H9 (cell line): ENCODE data around the gene PTPN21. TPM values are rescaled to one million over a fixed set of nuclear protein-coding genes. Genes with fewer than 3 reads are reported as not detected.

Experiments
- DNase-seq: peaks from one replicate; pipeline ENCODE4 v3.0.0-alpha.2; 2017
- H2AFZ ChIP-seq: one replicate; pipeline ENCODE4 v1.6.1; 2013; ENCODE audit warnings: mild to moderate bottlenecking, low read length, control low read depth, moderate library complexity
- H2AK5ac ChIP-seq: 2 replicates; pipeline ENCODE4 v1.6.1; 2013; ENCODE audit warnings: low read length, control low read depth, mixed read lengths; ENCODE audit not compliant: insufficient read length
- H2BK120ac ChIP-seq: one replicate; pipeline ENCODE4 v1.6.1; 2013; ENCODE audit warnings: low read depth, mild to moderate bottlenecking, low read length, control low read depth, inconsistent platforms; ENCODE audit not compliant: poor library complexity, severe bottlenecking
- H2BK12ac ChIP-seq: 2 replicates; pipeline ENCODE4 v1.6.1; 2013; ENCODE audit warnings: low read length, control low read depth, mixed read lengths, low read depth; ENCODE audit not compliant: insufficient read length
- H2BK15ac ChIP-seq: 2 replicates; pipeline ENCODE4 v1.6.1; 2013; ENCODE audit warnings: low read depth, low read length, control low read depth
- H2BK20ac ChIP-seq: one replicate; pipeline ENCODE4 v1.6.1; 2013; ENCODE audit warnings: low read depth, mild to moderate bottlenecking, low read length, control low read depth, inconsistent platforms; ENCODE audit not compliant: poor library complexity, severe bottlenecking
- H2BK5ac ChIP-seq: 2 replicates; pipeline ENCODE4 v1.6.1; 2013; ENCODE audit warnings: low read length, control low read depth, mixed read lengths; ENCODE audit not compliant: insufficient read length
- H3K14ac ChIP-seq: 2 replicates; pipeline ENCODE4 v1.6.1; 2013; ENCODE audit warnings: low read length, control low read depth; ENCODE audit not compliant: insufficient read depth
- H3K18ac ChIP-seq: 2 replicates; pipeline ENCODE4 v1.6.1; 2013; ENCODE audit warnings: low read depth, mild to moderate bottlenecking, mixed read lengths, low read length, control low read depth; ENCODE audit not compliant: insufficient read length
- H3K23ac ChIP-seq: 2 replicates; pipeline ENCODE4 v1.6.1; 2013; ENCODE audit warnings: low read length, control low read depth, mixed read lengths, low read depth; ENCODE audit not compliant: insufficient read length
- H3K23me2 ChIP-seq: 2 replicates; pipeline ENCODE4 v1.6.1; 2013; ENCODE audit warnings: low read depth, mild to moderate bottlenecking, mixed read lengths, low read length, control low read depth; ENCODE audit not compliant: insufficient read length, poor library complexity, severe bottlenecking
- H3K27ac ChIP-seq: 2 replicates; pipeline ENCODE4 v1.5.1; 2013; ENCODE audit warnings: low read length, control low read depth, mixed read lengths, low read depth; ENCODE audit not compliant: insufficient read length
- H3K27me3 ChIP-seq: 2 replicates; pipeline ENCODE4 v1.6.1; 2013; ENCODE audit warnings: low read length, control low read depth, inconsistent platforms; ENCODE audit not compliant: insufficient read depth
- H3K4ac ChIP-seq: 2 replicates; pipeline ENCODE4 v1.6.1; 2013; ENCODE audit warnings: low read depth, mild to moderate bottlenecking, control low read depth, inconsistent platforms, low read length, moderate library complexity
- H3K4me1 ChIP-seq: 2 replicates; pipeline ENCODE4 v1.6.1; 2013; ENCODE audit warnings: low read length, control low read depth, inconsistent platforms; ENCODE audit not compliant: insufficient read depth
- H3K4me2 ChIP-seq: 2 replicates; pipeline ENCODE4 v1.6.1; 2013; ENCODE audit warnings: low read length, control low read depth, mixed read lengths; ENCODE audit not compliant: insufficient read length, insufficient read depth
- H3K56ac ChIP-seq: 2 replicates; pipeline ENCODE4 v1.6.1; 2013; ENCODE audit warnings: low read depth, mild to moderate bottlenecking, mixed read lengths, low read length, control low read depth; ENCODE audit not compliant: insufficient read length
- H3K79me1 ChIP-seq: 2 replicates; pipeline ENCODE4 v1.6.1; 2013; ENCODE audit warnings: low read depth, mild to moderate bottlenecking, moderate library complexity, low read length, control low read depth, inconsistent platforms; ENCODE audit not compliant: insufficient read depth, poor library complexity, severe bottlenecking
- H3K79me2 ChIP-seq: 2 replicates; pipeline ENCODE4 v1.6.1; 2013; ENCODE audit warnings: low read length, control low read depth, inconsistent platforms; ENCODE audit not compliant: insufficient read depth
- H3K9ac ChIP-seq: 2 replicates; pipeline ENCODE4 v1.6.1; 2013; ENCODE audit warnings: low read length, control low read depth, mixed read lengths; ENCODE audit not compliant: insufficient read length; ENCODE audit errors: extremely low read depth
- H3K9me3 ChIP-seq: one replicate; pipeline ENCODE4 v1.6.1; 2013; ENCODE audit warnings: low read depth, low read length, inconsistent platforms; ENCODE audit not compliant: control insufficient read depth
- H3T11ph ChIP-seq: one replicate; pipeline ENCODE4 v1.6.1; 2013; ENCODE audit warnings: mild to moderate bottlenecking, low read length, control low read depth, inconsistent platforms
- H4K20me1 ChIP-seq: one replicate; pipeline ENCODE4 v1.6.1; 2013; ENCODE audit not compliant: control insufficient read depth, insufficient read length, insufficient read depth
- H4K5ac ChIP-seq: 2 replicates; pipeline ENCODE4 v1.6.1; 2013; ENCODE audit warnings: low read depth, mild to moderate bottlenecking, mixed read lengths, low read length, control low read depth; ENCODE audit not compliant: insufficient read length
- H4K8ac ChIP-seq: replicated peaks from 2 replicates; pipeline ENCODE4 v1.6.1; 2013; ENCODE audit warnings: low read length, control low read depth, mixed read lengths, low read depth; ENCODE audit not compliant: insufficient read length
- H4K91ac ChIP-seq: 2 replicates; pipeline ENCODE4 v1.6.1; 2013; ENCODE audit warnings: low read depth, mild to moderate bottlenecking, moderate library complexity, mixed read lengths, low read length, control low read depth; ENCODE audit not compliant: insufficient read length
- H3K27ac Mint-ChIP-seq, 3 experiments: 2 replicates in 2 of 3; 3 replicates in 1 of 3; pipeline ENCODE4 v1.8.0; 2020 to 2021; ENCODE audit warnings: mixed read lengths in 3 of 3, mild to moderate bottlenecking in 1 of 3, moderate library complexity in 1 of 3
- H3K27me3 Mint-ChIP-seq: 2 replicates; pipeline ENCODE4 v1.8.0; 2021; ENCODE audit warnings: low read depth, mild to moderate bottlenecking, moderate library complexity, mixed read lengths
- H3K36me3 Mint-ChIP-seq, 3 experiments: 2 replicates in 2 of 3; 3 replicates in 1 of 3; pipeline ENCODE4 v1.8.0; 2020 to 2021; ENCODE audit warnings: low read depth in 3 of 3, mixed read lengths in 3 of 3; ENCODE audit not compliant: insufficient read depth in 1 of 3
- H3K4me1 Mint-ChIP-seq, 2 experiments: 2 replicates each; pipeline ENCODE4 v1.8.0; 2020; ENCODE audit warnings: mixed read lengths in 2 of 2
- H3K4me3 Mint-ChIP-seq, 2 experiments: 2 replicates in 1 of 2; 3 replicates in 1 of 2; pipeline ENCODE4 v1.8.0; 2020 to 2021; ENCODE audit warnings: mild to moderate bottlenecking in 2 of 2, mixed read lengths in 2 of 2, moderate library complexity in 1 of 2
- H3K9me3 Mint-ChIP-seq, 2 experiments: 2 replicates in 1 of 2; 3 replicates in 1 of 2; pipeline ENCODE4 v1.8.0; 2020; ENCODE audit warnings: mild to moderate bottlenecking in 2 of 2, mixed read lengths in 2 of 2, moderate library complexity in 1 of 2
- WGBS: extraction: QIAGEN DNeasy Blood & Tissue Kit; methylation state at CpG from one replicate; pipeline ENCODE4 v1.1.7; 2013; ENCODE audit warnings: missing lambda C conversion rate, low lambda C conversion rate, mixed read lengths; ENCODE audit not compliant: insufficient read length; ENCODE audit errors: extremely low coverage; 5-methylcytosine and 5-hydroxymethylcytosine counted together
- total RNA-seq: library from RNA; stranded (reverse); gene quantifications from 2 replicates; pipeline ENCODE4 v1.2.1, GENCODE V29; 2021
- TF ChIP-seq, protein P1 (sequence below): fragments of 200-600 bp; sonication (generic); conservative IDR thresholded peaks from 3 replicates; pipeline ENCODE4 v1.8.0; 2021; ENCODE audit warnings: antibody characterized with exemption, mild to moderate bottlenecking

PTPN21 gene
- total RNA-seq, 1 experiment from 2014 or later = 14.3 TPM

DNA sequence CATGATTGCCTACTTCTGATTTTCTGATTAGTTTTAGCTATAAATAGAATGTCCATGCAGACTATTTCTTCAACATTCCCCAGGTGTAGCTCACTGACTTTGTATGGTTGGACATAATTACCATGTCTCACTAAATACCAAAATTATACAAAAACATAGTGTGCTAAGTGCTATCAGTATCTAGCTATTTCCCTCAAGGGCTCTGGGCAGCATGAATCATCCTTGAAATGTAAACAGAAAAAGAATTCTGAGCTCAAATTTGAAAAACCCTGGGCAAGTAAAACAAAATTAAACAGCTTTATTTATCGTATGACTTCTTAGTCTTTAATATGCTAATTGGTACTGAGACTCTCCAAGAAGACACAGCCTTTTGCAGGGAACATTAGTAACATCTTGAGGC, 86.4 kb downstream of the PTPN21 start:
- H3T11ph ChIP-seq = no peak overlapping the region
- WGBS = no CpG with 5 or more reads among the region's 1 CpG

More for the DNA sequence above, 86.4 kb downstream of the PTPN21 start:
- Histone ChIP-seq H3K79me2 (no peaks in the 10 kb centered on the region), H2BK20ac (no peak overlapping the region), H2AFZ (no peak overlapping the region), H2BK12ac (no peak overlapping the region), H3K4me2 (no peak overlapping the region), H4K8ac (no peak overlapping the region), H3K23ac (no peak overlapping the region), H3K4ac (no peak overlapping the region), H3K27ac (no peak overlapping the region), H3K18ac (no peak overlapping the region), H3K56ac (no peak overlapping the region), H3K23me2 (no peaks in the 10 kb centered on the region), H3K4me1 (no peaks in the 10 kb centered on the region), H3K14ac (no peak overlapping the region), H3K27me3 (no peaks in the 10 kb centered on the region), H3K9ac (no peak overlapping the region), H3K79me1 (no peaks in the 10 kb centered on the region), H2AK5ac (no peak overlapping the region), H4K20me1 (no peaks in the 10 kb centered on the region), H4K91ac (no peak overlapping the region), H3K9me3 (no peaks in the 10 kb centered on the region), H4K5ac (no peak overlapping the region), H2BK5ac (no peak overlapping the region), H2BK15ac (no peak overlapping the region), H2BK120ac (no peak overlapping the region)
- Mint-ChIP-seq H3K27ac (no peak overlapping the region), H3K36me3 (peaks cover 13 to 50% (median 49%) of the 10 kb centered on the region in 3 experiments; a peak in 6 of 7 replicates), H3K4me3 (no peak overlapping the region), H3K9me3 (no peaks in the 10 kb centered on the region; a peak in 2 of 5 replicates), H3K27me3 (no peaks in the 10 kb centered on the region), H3K4me1 (no peaks in the 10 kb centered on the region)
- no peak for DNase-seq
- TF ChIP-seq, protein P1, sequence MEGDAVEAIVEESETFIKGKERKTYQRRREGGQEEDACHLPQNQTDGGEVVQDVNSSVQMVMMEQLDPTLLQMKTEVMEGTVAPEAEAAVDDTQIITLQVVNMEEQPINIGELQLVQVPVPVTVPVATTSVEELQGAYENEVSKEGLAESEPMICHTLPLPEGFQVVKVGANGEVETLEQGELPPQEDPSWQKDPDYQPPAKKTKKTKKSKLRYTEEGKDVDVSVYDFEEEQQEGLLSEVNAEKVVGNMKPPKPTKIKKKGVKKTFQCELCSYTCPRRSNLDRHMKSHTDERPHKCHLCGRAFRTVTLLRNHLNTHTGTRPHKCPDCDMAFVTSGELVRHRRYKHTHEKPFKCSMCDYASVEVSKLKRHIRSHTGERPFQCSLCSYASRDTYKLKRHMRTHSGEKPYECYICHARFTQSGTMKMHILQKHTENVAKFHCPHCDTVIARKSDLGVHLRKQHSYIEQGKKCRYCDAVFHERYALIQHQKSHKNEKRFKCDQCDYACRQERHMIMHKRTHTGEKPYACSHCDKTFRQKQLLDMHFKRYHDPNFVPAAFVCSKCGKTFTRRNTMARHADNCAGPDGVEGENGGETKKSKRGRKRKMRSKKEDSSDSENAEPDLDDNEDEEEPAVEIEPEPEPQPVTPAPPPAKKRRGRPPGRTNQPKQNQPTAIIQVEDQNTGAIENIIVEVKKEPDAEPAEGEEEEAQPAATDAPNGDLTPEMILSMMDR = no peak
